AG09319 (cell line): ENCODE results near the gene ZSCAN4.

ENCODE experiments used
- DNase-seq: peaks from one replicate; pipeline ENCODE4 v3.0.0-alpha.2; 2010; ENCODE audit warnings: low read depth; ENCODE audit errors: extremely low read depth
- CTCF ChIP-seq: IDR thresholded peaks from 2 replicates; pipeline ENCODE4 v1.5.1; 2011; ENCODE audit warnings: low read depth, mild to moderate bottlenecking, inconsistent platforms, low read length, moderate library complexity

ZSCAN4 gene

DNA sequence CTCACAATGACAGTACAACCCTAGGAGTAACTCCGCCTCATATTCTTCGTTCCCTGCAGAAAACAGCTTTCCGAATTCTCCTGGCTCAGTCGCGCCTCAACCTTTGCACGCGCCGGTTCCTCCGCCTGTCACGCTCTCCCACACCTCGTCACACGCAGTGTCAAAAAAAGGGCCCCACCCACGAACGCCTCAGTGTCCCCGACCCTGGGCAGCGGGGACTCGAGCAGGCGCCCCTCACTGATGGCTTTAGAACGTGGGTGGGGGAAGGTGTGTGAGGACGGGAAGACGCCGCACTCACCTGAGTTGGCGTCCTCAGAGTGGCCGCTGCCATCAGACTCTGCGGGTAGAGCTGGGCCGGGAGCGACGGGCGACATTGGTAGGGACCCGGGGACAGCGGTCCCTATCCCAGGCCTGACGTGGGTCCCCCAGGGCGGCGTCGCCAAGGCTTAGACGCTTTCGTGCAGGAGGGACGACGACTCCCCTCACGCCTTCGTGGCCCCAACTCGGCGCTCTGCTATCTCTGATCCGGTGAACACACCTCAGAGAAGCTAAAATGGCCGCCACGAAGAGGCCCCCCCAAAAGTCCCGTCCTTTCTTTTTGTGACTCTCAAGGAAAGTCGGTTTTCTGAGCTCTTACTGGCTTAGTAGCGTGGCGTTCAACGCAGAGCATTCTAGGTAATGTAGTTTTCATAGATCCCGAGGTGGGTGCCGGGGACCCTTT lies 40.1 kb downstream of the ZSCAN4 start, which contains the start of gene ZNF154:
TSS of gene ZNF154 (minus strand) at position 564 of the 721 bp plus-strand sequence. CDS start at position 331, 233 bp downstream.
- DNase-seq: peak; percentile 24
- no peak for TF ChIP-seq CTCF

GRCh38 chr19:57709616-57710015 lies 40.9 kb downstream of the ZSCAN4 start:
- DNase-seq: no peak
- no peak for TF ChIP-seq CTCF

DNA sequence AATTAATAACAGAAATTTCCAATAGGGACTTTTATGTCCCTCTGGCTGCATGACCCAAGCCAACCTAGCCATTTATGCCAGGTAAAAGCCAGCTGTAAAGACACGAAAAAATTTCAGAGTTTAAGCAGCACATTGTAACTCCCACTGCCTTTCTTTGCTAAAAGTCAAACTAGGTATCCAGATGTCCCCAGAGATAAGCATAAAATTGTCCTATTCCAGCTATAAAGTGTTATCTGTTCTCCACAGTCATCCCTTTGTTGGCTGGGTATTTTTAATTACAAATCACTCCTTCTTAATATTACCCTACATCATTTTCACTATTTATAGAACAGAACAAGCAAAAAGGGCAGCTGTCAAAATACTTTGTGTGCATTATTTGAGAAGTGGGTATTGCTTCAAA lies 43.5 kb downstream of the ZSCAN4 start:
- DNase-seq: no peak
- TF ChIP-seq CTCF: no peak

- DNase-seq: no peak
- no peak for TF ChIP-seq CTCF
Observed at GRCh38 chr19:57719424-57719823, 50.7 kb downstream of the ZSCAN4 start.

DNA sequence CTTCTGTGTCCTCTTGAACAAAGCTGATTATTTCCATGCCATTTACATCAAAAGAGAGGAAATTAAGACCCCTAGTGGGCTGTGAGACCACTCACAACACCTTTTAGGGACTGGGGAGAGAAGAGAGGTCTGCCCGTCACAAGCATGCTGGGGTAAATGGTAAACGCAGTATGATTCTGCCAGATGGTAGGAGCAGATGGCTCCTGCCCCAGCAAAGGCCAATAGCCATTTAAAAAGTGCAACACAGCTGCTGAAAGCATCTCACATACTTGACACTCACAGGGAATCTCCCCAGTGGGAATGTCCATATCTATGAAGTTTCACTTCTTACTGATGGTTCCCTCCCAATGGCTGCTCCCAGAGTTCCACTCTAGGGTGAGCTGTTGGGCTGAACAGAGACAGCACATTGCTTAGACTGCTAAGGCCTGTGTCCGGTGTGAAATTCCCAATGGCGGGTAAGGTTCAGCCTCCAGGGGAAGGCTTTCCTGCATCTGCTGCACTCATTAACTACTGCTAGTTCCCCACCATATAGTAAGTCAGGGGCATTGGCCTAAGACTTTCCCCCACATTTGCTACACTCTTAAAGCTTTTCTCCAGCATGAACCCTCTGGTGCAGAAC lies 51.3 kb downstream of the ZSCAN4 start:
- no peak for TF ChIP-seq CTCF
- DNase-seq: no peak

GRCh38 chr19:57720878-57721277 lies 52.1 kb downstream of the ZSCAN4 start:
- DNase-seq: no peak

More at GRCh38 chr19:57720878-57721277, 52.1 kb downstream of the ZSCAN4 start:
- no peak for TF ChIP-seq CTCF
